PC-3 (cell line): ENCODE results near the gene ABCG2. TPM values are rescaled to one million over a fixed set of nuclear protein-coding genes. Genes with fewer than 3 reads are reported as not detected.

Source experiments
- ATAC-seq: fragments of 200-7000 bp; cut with Tn5 transposase; 2 replicates; pipeline ENCODE4 v1.9.1; 2020; ENCODE audit warnings: mild to moderate bottlenecking, moderate library complexity
- Bru-seq: library from RNA; stranded (reverse); fragments of 400-500 nt; gene quantifications from one replicate; lab custom pipeline; 2021; lab: Mats Ljungman, UMichigan
- BruChase-seq, 2 experiments: library from RNA; stranded (reverse); fragments of 400-500 nt; gene quantifications; one replicate each; lab custom pipeline; 2021; lab: Mats Ljungman, UMichigan
- BruUV-seq: library from RNA; stranded (reverse); fragments of 400-500 nt; replicated peaks from 2 replicates; lab custom pipeline; 2021; lab: Mats Ljungman, UMichigan
- CTCF ChIA-PET: fragments of 300-600 bp; sonication (Branson Sonifier 250); formaldehyde crosslinking; loops from one replicate; lab custom pipeline; 2022; ENCODE audit warnings: antibody characterized with exemption; lab: Charles Lee
- POLR2A ChIA-PET: fragments of 300-600 bp; sonication (Branson Sonifier 250); formaldehyde crosslinking; loops from one replicate; lab custom pipeline; 2022; ENCODE audit warnings: antibody characterized with exemption; ENCODE audit not compliant: unreplicated experiment; lab: Charles Lee
- DNase-seq: peaks from one replicate; pipeline ENCODE4 v3.0.0-alpha.2; 2015
- H2AFZ ChIP-seq: fragments of 300-600 bp; sonication (generic); 2 replicates; pipeline ENCODE4 v1.6.0; 2016; ENCODE audit warnings: antibody characterized with exemption, low read length
- H3F3A ChIP-seq: fragments of 300-600 bp; sonication (generic); one replicate; pipeline ENCODE4 v1.6.0; 2017; ENCODE audit warnings: antibody characterized with exemption, low read length, control low read depth, mild to moderate bottlenecking; ENCODE audit not compliant: unreplicated experiment
- H3K27ac ChIP-seq: fragments of 300-600 bp; sonication (generic); 2 replicates; pipeline ENCODE4 v1.5.1; 2016; ENCODE audit warnings: mild to moderate bottlenecking, low read length
- H3K27me3 ChIP-seq: fragments of 300-600 bp; sonication (generic); 2 replicates; pipeline ENCODE4 v1.6.1; 2016; ENCODE audit warnings: low read length, mixed read lengths
- H3K36me3 ChIP-seq: fragments of 300-600 bp; sonication (generic); 2 replicates; pipeline ENCODE4 v1.6.1; 2016; ENCODE audit warnings: low read depth, mixed run types, low read length, mixed read lengths
- H3K4me1 ChIP-seq: fragments of 300-600 bp; sonication (generic); 2 replicates; pipeline ENCODE4 v1.5.1; 2016; ENCODE audit warnings: low read length; ENCODE audit not compliant: insufficient read depth
- H3K4me2 ChIP-seq: fragments of 300-600 bp; sonication (generic); 2 replicates; pipeline ENCODE4 v1.6.0; 2016; ENCODE audit warnings: low read length
- H3K4me3 ChIP-seq: fragments of 300-600 bp; sonication (generic); 2 replicates; pipeline ENCODE4 v1.5.1; 2016; ENCODE audit warnings: mild to moderate bottlenecking, low read length, mixed read lengths
- H3K79me2 ChIP-seq: fragments of 300-600 bp; sonication (generic); 2 replicates; pipeline ENCODE4 v1.6.1; 2017; ENCODE audit warnings: low read length, mixed read lengths
- H3K9ac ChIP-seq: fragments of 300-600 bp; sonication (generic); 2 replicates; pipeline ENCODE4 v1.6.0; 2016; ENCODE audit warnings: mild to moderate bottlenecking, low read length
- H3K9me2 ChIP-seq: fragments of 300-600 bp; sonication (generic); replicated peaks from 2 replicates; pipeline ENCODE4 v1.6.1; 2016; ENCODE audit warnings: mixed run types, low read length, mixed read lengths
- H3K9me3 ChIP-seq: fragments of 300-600 bp; sonication (generic); 2 replicates; pipeline ENCODE4 v1.6.1; 2016; ENCODE audit warnings: low read length, mixed read lengths
- H4K20me1 ChIP-seq: fragments of 300-600 bp; sonication (generic); 2 replicates; pipeline ENCODE4 v1.6.1; 2016; ENCODE audit warnings: low read length, mixed read lengths
- EZH2 ChIP-seq: fragments of 300-600 bp; sonication (generic); IDR thresholded peaks from one replicate; pipeline ENCODE4 v1.6.1; 2017; ENCODE audit warnings: antibody characterized with exemption, mild to moderate bottlenecking, low read length; ENCODE audit not compliant: unreplicated experiment
- EZH2phosphoT487 ChIP-seq: fragments of 300-600 bp; sonication (generic); IDR thresholded peaks from 2 replicates; pipeline ENCODE4 v1.6.1; 2018; ENCODE audit warnings: mild to moderate bottlenecking, antibody characterized with exemption, low read length, borderline replicate concordance
- intact Hi-C: fragments of 100-400 bp; cut with micrococcal nuclease; formaldehyde crosslinking; loops from 2 replicates; pipeline ENCODE4 v1.9.0; 2023
- long read RNA-seq: library from polyadenylated mRNA; unstranded; transcript quantifications from one replicate; pipeline ENCODE4 v2.0.0, GENCODE V29; 2021; ENCODE audit not compliant: unreplicated experiment
- total RNA-seq: library from RNA; depleted of rRNA; stranded (reverse); fragments of >200 nt; gene quantifications from 2 replicates; pipeline ENCODE4 v1.2.3, GENCODE V29; 2014; rRNA removed
- TF ChIP-seq, protein P1 (sequence below): fragments of 300-600 bp; sonication (generic); conservative IDR thresholded peaks from 2 replicates; pipeline ENCODE4 v1.5.1; 2017; ENCODE audit warnings: antibody characterized with exemption, low read depth, mild to moderate bottlenecking, low read length

ABCG2 gene
- total RNA-seq, result not detected in 2 replicates
- Bru-seq, nascent RNA, result percentile 8 among the genes with signal in this experiment
- percentile 12 among the genes with signal in this experiment for BruChase-seq, experiment 1, labeled RNA remaining after a 6-hour chase
- percentile 15 among the genes with signal in this experiment for BruChase-seq, experiment 2, labeled RNA remaining after a 2-hour chase
- long read RNA-seq, result 0 reads

DNA sequence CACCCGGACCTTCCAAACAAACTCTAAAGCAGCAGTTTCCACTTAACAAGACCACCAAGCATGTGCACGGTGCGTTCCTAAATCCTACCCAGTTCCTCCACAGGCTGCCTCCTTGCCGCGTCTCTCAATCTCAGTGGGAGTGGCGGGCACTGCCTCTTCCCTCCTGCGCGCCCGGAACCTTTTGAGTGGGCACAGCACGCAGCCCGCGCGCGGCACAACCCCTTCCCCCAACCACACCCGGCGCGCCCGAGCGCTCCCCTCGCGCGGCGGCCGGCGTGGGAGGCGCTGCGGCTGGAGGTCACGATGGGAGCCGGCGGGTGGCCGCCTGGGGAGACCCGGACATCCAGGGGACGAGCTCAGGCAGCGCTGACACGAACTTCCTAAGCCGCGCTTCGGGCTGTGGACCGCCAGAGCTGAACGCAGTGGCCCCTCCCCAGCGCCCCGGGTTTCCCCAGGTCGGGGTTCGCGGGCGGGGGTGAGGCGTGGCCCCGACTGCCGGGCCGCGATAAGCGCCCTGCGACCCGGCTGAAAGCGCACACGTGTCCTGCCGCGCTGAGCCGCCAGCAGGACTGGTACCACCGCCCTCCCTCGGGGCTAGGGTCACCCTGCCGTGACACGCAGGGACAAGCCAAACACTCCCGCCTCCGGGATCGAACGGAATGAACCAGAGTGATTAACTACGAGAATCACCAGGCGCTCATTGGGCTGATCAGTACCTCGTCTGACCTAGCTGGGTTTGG lies at the start of gene ABCG2:
TSS of gene ABCG2 (minus strand) at position 151 of the 740 bp plus-strand sequence. CDS start 18,644 bp downstream, outside the sequence.
- no peaks in the 10 kb centered on the region for H3K9me2 ChIP-seq
- intact Hi-C loops, result no loop called here
- no peaks in the 10 kb centered on the region for H3K9me3 ChIP-seq
- no peak within 1 kb of the TSS for H3K27ac ChIP-seq
- TF ChIP-seq, protein P1, sequence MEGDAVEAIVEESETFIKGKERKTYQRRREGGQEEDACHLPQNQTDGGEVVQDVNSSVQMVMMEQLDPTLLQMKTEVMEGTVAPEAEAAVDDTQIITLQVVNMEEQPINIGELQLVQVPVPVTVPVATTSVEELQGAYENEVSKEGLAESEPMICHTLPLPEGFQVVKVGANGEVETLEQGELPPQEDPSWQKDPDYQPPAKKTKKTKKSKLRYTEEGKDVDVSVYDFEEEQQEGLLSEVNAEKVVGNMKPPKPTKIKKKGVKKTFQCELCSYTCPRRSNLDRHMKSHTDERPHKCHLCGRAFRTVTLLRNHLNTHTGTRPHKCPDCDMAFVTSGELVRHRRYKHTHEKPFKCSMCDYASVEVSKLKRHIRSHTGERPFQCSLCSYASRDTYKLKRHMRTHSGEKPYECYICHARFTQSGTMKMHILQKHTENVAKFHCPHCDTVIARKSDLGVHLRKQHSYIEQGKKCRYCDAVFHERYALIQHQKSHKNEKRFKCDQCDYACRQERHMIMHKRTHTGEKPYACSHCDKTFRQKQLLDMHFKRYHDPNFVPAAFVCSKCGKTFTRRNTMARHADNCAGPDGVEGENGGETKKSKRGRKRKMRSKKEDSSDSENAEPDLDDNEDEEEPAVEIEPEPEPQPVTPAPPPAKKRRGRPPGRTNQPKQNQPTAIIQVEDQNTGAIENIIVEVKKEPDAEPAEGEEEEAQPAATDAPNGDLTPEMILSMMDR, result no peak
- TF ChIP-seq EZH2phosphoT487 (no peak), EZH2 (no peak)
- no peak within 1 kb of the TSS for H3K4me3 ChIP-seq
- BruUV-seq, result no TSS peak
- H2AFZ ChIP-seq, result no peak within 1 kb of the TSS
- H4K20me1 ChIP-seq, result no peaks in the 10 kb centered on the region
- no peak within 1 kb of the TSS for H3K9ac ChIP-seq
- H3K36me3 ChIP-seq, result no peaks in the 10 kb centered on the region
- H3K4me1 ChIP-seq, result no peaks in the 10 kb centered on the region
- no peaks in the 10 kb centered on the region for H3K27me3 ChIP-seq
- no peaks in the 10 kb centered on the region for H3K79me2 ChIP-seq
- DNase-seq (no peak), ATAC-seq (no peak)
- CTCF ChIA-PET, result no interaction called here
- POLR2A ChIA-PET, result no interaction called here
- no peaks in the 10 kb centered on the region for H3F3A ChIP-seq
- no peak within 1 kb of the TSS for H3K4me2 ChIP-seq

DNA sequence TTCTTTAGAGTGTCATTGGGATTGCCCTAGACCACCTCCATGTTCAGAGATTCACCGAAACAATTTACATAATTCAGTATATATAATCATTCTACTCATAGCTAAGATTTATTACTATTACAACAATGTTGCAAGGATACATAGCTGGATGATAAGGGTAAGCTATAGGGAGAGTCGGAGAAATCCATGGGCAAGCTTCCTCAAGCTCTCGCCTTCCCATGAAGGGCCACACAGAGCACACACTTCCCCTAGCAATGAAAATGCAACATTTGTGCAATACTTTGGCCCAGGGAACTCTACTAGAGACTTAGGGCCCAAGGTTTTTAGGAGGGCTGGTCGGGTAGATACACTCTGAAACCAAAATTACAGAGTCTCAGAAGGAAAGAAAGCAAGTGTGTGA lies 49.7 kb upstream of the ABCG2 start:
- ChIA-PET POLR2A (no interaction called here), CTCF (no interaction called here)

More for the DNA sequence above, 49.7 kb upstream of the ABCG2 start:
- BruUV-seq, result no TSS peak
- ATAC-seq, result no peak
- intact Hi-C loops, result no loop called here
- no peak for DNase-seq
- Histone ChIP-seq H3K4me1 (peaks cover 4% of the 10 kb centered on the region; the same call in 1 of the 2 replicates), H3K27me3 (no peaks in the 10 kb centered on the region), H4K20me1 (no peaks in the 10 kb centered on the region), H3F3A (no peaks in the 10 kb centered on the region), H3K36me3 (no peaks in the 10 kb centered on the region), H3K79me2 (no peaks in the 10 kb centered on the region), H3K4me2 (no peak overlapping the region), H3K4me3 (no peak overlapping the region), H3K9me2 (no peaks in the 10 kb centered on the region), H3K9me3 (no peaks in the 10 kb centered on the region), H2AFZ (no peak overlapping the region), H3K9ac (no peak overlapping the region), H3K27ac (no peak overlapping the region)
- TF ChIP-seq EZH2phosphoT487 (no peak), EZH2 (no peak)
- TF ChIP-seq, protein P1, result no peak
